Transverse colon (tissue), 3 donors: ENCODE measurements around the gene CLSTN2.

Experiments
- CTCF ChIP-seq, 5 experiments: fragments of 200-600 bp in 3 of 5; fragments of 450-650 bp in 2 of 5; sonication (generic) in 3 of 5; IDR thresholded peaks; 1 replicate in 2 of 5; 2 replicates in 3 of 5; pipeline ENCODE4 v1.5.1; 2016 to 2017; ENCODE audit warnings: antibody characterized with exemption in 5 of 5, inconsistent platforms in 3 of 5, mild to moderate bottlenecking in 2 of 5, moderate library complexity in 1 of 5
- POLR2A ChIP-seq: fragments of 450-650 bp; IDR thresholded peaks from one replicate; pipeline ENCODE4 v1.6.1; 2016; ENCODE audit warnings: antibody characterized with exemption, mild to moderate bottlenecking, moderate library complexity

DNA sequence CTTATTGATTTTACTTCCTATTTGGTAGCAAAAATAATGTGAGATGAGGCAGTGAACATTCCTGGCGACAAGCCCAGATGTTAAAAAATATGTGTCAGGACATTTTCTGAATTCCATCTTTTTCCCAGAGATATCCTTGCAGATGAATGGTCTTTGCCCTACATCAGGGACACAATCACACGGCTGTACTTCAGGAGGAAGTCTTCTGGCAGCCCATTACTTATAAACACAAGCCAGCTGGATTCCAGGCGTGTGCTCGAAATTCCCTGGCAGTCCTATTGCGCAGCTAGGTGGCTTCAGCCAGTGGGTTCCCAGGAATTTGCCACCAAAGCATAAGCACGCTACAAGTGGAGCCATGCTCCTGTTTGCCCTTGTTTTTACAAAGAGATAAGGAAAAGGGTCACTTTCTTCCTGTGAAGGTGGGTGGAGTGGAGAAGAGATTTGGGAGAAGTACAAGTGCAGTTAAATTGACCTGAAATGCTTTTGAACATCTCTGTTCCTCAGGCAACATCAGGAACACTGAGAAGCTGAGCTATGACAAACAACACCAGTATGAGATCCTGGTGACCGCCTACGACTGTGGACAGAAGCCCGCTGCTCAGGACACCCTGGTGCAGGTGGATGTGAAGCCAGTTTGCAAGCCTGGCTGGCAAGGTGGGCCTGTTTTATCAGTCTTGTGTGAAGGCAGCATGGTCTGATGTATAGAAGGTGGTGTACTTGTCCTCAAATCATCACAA is 485.8 kb downstream of the CLSTN2 start:
- TF ChIP-seq POLR2A, result no peak
- no peak for TF ChIP-seq CTCF (IDR thresholded peaks at IDR 0.05)
